H1 (cell line): Measurements from ENCODE around the gene RPL36AL. TPM values are rescaled to one million over a fixed set of nuclear protein-coding genes. Genes with fewer than 3 reads are reported as not detected.

ENCODE experiments used
- CTCF ChIA-PET: fragments of 300-600 bp; sonication (Branson Sonifier 250); formaldehyde crosslinking; loops from one replicate; lab custom pipeline; 2021; ENCODE audit not compliant: partially characterized antibody; lab: Charles Lee
- POLR2A ChIA-PET: fragments of 300-600 bp; sonication (Branson Sonifier 250); formaldehyde crosslinking; loops from one replicate; lab custom pipeline; 2021; ENCODE audit warnings: inconsistent platforms; ENCODE audit not compliant: partially characterized antibody; lab: Charles Lee
- DNase-seq, 2 experiments: peaks; one replicate each; pipeline versions ENCODE4 v3.0.0 to v3.0.0-alpha.2; 2010 to 2022; ENCODE audit warnings: low spot score in 2 of 2, low read depth in 1 of 2, mixed read lengths in 1 of 2
- FAIRE-seq: peaks from 2 replicates; lab custom pipeline; 2011; peaks lifted over from hg19 to GRCh38; lab: Jason Lieb, UNC
- H2AFZ ChIP-seq: 2 replicates; pipeline ENCODE4 v1.8.1; 2012; ENCODE audit warnings: low read length, inconsistent platforms
- H2AK5ac ChIP-seq: 2 replicates; pipeline ENCODE4 v1.6.1; 2013; ENCODE audit warnings: low read depth, low read length
- H2BK120ac ChIP-seq: replicated peaks from 2 replicates; pipeline ENCODE3; 2013; ENCODE audit warnings: low read depth, low read length, inconsistent platforms
- H2BK12ac ChIP-seq: 2 replicates; pipeline ENCODE4 v1.6.1; 2013; ENCODE audit warnings: low read depth, low read length
- H2BK15ac ChIP-seq: 2 replicates; pipeline ENCODE4 v1.6.1; 2013; ENCODE audit warnings: low read length
- H2BK20ac ChIP-seq: 2 replicates; pipeline ENCODE4 v1.6.1; 2013; ENCODE audit warnings: low read length
- H2BK5ac ChIP-seq: 2 replicates; pipeline ENCODE4 v1.6.1; 2013; ENCODE audit warnings: low read depth, low read length
- H3K14ac ChIP-seq: 2 replicates; pipeline ENCODE4 v1.6.1; 2013; ENCODE audit warnings: inconsistent platforms; ENCODE audit not compliant: insufficient read length
- H3K18ac ChIP-seq: 2 replicates; pipeline ENCODE4 v1.6.1; 2013; ENCODE audit warnings: low read length; ENCODE audit errors: extremely low read depth
- H3K23ac ChIP-seq: 2 replicates; pipeline ENCODE4 v1.6.1; 2013; ENCODE audit warnings: inconsistent platforms; ENCODE audit not compliant: insufficient read length
- H3K23me2 ChIP-seq: 2 replicates; pipeline ENCODE4 v1.6.1; 2013; ENCODE audit warnings: low read depth, low read length
- H3K27ac ChIP-seq: 2 replicates; pipeline ENCODE4 v1.6.1; 2011; ENCODE audit warnings: low read depth, low read length, inconsistent platforms
- H3K27me3 ChIP-seq, 4 experiments: replicated peaks in 1 of 4; 1 replicate in 1 of 4; 2 replicates in 3 of 4; pipeline versions ENCODE4 v1.6.1 to v1.8.1; 2011 to 2013; ENCODE audit warnings: low read length in 3 of 4, mild to moderate bottlenecking in 3 of 4, inconsistent platforms in 2 of 4, mixed read lengths in 2 of 4, moderate library complexity in 1 of 4; ENCODE audit not compliant: control insufficient read depth in 3 of 4, insufficient read depth in 3 of 4; ENCODE audit errors: extremely low read depth in 1 of 4
- H3K36me3 ChIP-seq, 4 experiments: 2 replicates each; pipeline versions ENCODE4 v1.6.1 to v1.8.1; 2011 to 2013; ENCODE audit warnings: mild to moderate bottlenecking in 4 of 4, low read length in 3 of 4, moderate library complexity in 2 of 4, control low read depth in 1 of 4, inconsistent platforms in 1 of 4; ENCODE audit not compliant: insufficient read depth in 4 of 4, control insufficient read depth in 2 of 4
- H3K4ac ChIP-seq: replicated peaks from 2 replicates; pipeline ENCODE3; 2013; ENCODE audit warnings: low read length, low read depth, mixed read lengths, inconsistent platforms; ENCODE audit not compliant: insufficient read length
- H3K4me1 ChIP-seq, 4 experiments: replicated peaks in 1 of 4; 1 replicate in 1 of 4; 2 replicates in 3 of 4; pipeline versions ENCODE4 v1.6.1 to v1.8.1; 2011 to 2013; ENCODE audit warnings: low read length in 3 of 4, inconsistent platforms in 2 of 4, mixed read lengths in 1 of 4; ENCODE audit not compliant: insufficient read depth in 4 of 4, control insufficient read depth in 3 of 4
- H3K4me2 ChIP-seq, 2 experiments: 2 replicates each; pipeline versions ENCODE4 v1.6.1 to v1.8.1; 2011 to 2013; ENCODE audit warnings: low read depth in 2 of 2, low read length in 2 of 2, control low read depth in 1 of 2, inconsistent platforms in 1 of 2, mild to moderate bottlenecking in 1 of 2; ENCODE audit not compliant: insufficient read depth in 1 of 2
- H3K4me3 ChIP-seq, 4 experiments: fragments of 200-600, 300-600 bp in 1 of 4; sonication (generic), shearing (Covaris generic), sonication (Bioruptor Twin) in 1 of 4; 2 replicates each; pipeline versions ENCODE4 v1.5.1 to v1.8.1; 2011 to 2016; ENCODE audit warnings: low read length in 4 of 4, low read depth in 3 of 4, control low read depth in 2 of 4, inconsistent platforms in 2 of 4, mild to moderate bottlenecking in 2 of 4, mixed read lengths in 1 of 4, moderate library complexity in 1 of 4; ENCODE audit not compliant: insufficient read depth in 2 of 4; ENCODE audit errors: extremely low read depth in 1 of 4
- H3K56ac ChIP-seq: replicated peaks from 2 replicates; pipeline ENCODE3; 2013; ENCODE audit warnings: low read depth, mild to moderate bottlenecking, mixed read lengths, low read length, inconsistent platforms; ENCODE audit not compliant: insufficient read length
- H3K79me1 ChIP-seq: 2 replicates; pipeline ENCODE4 v1.6.1; 2013; ENCODE audit warnings: low read depth, low read length, control low read depth
- H3K79me2 ChIP-seq, 2 experiments: 2 replicates each; pipeline versions ENCODE4 v1.6.1 to v1.8.1; 2012 to 2013; ENCODE audit warnings: low read length in 2 of 2, mild to moderate bottlenecking in 2 of 2, inconsistent platforms in 1 of 2; ENCODE audit not compliant: insufficient read depth in 2 of 2, control insufficient read depth in 1 of 2
- H3K9ac ChIP-seq, 4 experiments: replicated peaks in 1 of 4; 1 replicate in 1 of 4; 2 replicates in 3 of 4; pipeline versions ENCODE4 v1.6.1 to v1.8.1; 2011 to 2013; ENCODE audit warnings: low read depth in 3 of 4, low read length in 3 of 4, control low read depth in 2 of 4, mild to moderate bottlenecking in 2 of 4, moderate library complexity in 2 of 4, inconsistent platforms in 1 of 4; ENCODE audit errors: extremely low read depth in 1 of 4
- H3K9me3 ChIP-seq, 2 experiments: 2 replicates each; pipeline versions ENCODE4 v1.6.1 to v1.8.1; 2012 to 2013; ENCODE audit warnings: mild to moderate bottlenecking in 2 of 2, moderate library complexity in 2 of 2, control low read depth in 1 of 2, inconsistent platforms in 1 of 2, low read depth in 1 of 2, low read length in 1 of 2, mixed read lengths in 1 of 2; ENCODE audit not compliant: insufficient read depth in 2 of 2
- H4K20me1 ChIP-seq, 2 experiments: replicated peaks in 1 of 2; 2 replicates each; pipeline versions ENCODE3 to v1.8.1; 2011 to 2013; ENCODE audit warnings: inconsistent platforms in 2 of 2, low read length in 2 of 2, mild to moderate bottlenecking in 1 of 2; ENCODE audit not compliant: insufficient read depth in 2 of 2, control insufficient read depth in 1 of 2
- H4K5ac ChIP-seq: 2 replicates; pipeline ENCODE4 v1.6.1; 2013; ENCODE audit warnings: low read length, low read depth, mixed read lengths, inconsistent platforms; ENCODE audit not compliant: insufficient read length
- H4K8ac ChIP-seq: 2 replicates; pipeline ENCODE4 v1.8.0; 2013; ENCODE audit warnings: mild to moderate bottlenecking, moderate library complexity, low read length, inconsistent platforms; ENCODE audit not compliant: insufficient read depth; ENCODE audit errors: extremely low read depth
- H4K91ac ChIP-seq: replicated peaks from 2 replicates; pipeline ENCODE3; 2013; ENCODE audit warnings: low read length, mixed read lengths, inconsistent platforms; ENCODE audit not compliant: insufficient read length
- ASH2L ChIP-seq: fragments of 200-600, 300-600 bp; sonication (generic); IDR thresholded peaks from one replicate; pipeline ENCODE4 v1.7.1; 2017; ENCODE audit warnings: low read length
- ATF2 ChIP-seq: IDR thresholded peaks from 2 replicates; pipeline ENCODE4 v1.6.1; 2012; ENCODE audit warnings: low read length, inconsistent platforms
- CREB1 ChIP-seq: IDR thresholded peaks from 2 replicates; pipeline ENCODE4 v1.6.1; 2012; ENCODE audit warnings: inconsistent platforms
- EZH2 ChIP-seq: fragments of 200-600 bp; sonication (generic); IDR thresholded peaks from 2 replicates; pipeline ENCODE4 v1.7.1; 2012; ENCODE audit warnings: low read depth, mild to moderate bottlenecking, moderate library complexity, low read length, inconsistent platforms; ENCODE audit not compliant: severe bottlenecking
- KDM4A ChIP-seq: IDR thresholded peaks from one replicate; pipeline ENCODE4 v1.7.1; 2012; ENCODE audit warnings: low read depth, mild to moderate bottlenecking, moderate library complexity, low read length, inconsistent platforms; ENCODE audit not compliant: severe bottlenecking
- POLR2A ChIP-seq, 2 experiments: IDR thresholded peaks; 1 replicate in 1 of 2; 2 replicates in 1 of 2; pipeline ENCODE4 v1.6.1; 2011; ENCODE audit warnings: low read depth in 2 of 2, low read length in 2 of 2, mild to moderate bottlenecking in 2 of 2; ENCODE audit errors: control extremely low read depth in 1 of 2
- POLR2AphosphoS5 ChIP-seq: IDR thresholded peaks from 2 replicates; pipeline ENCODE4 v1.6.1; 2011; ENCODE audit warnings: low read depth, low read length
- RBBP5 ChIP-seq: IDR thresholded peaks from 2 replicates; pipeline ENCODE4 v1.7.1; 2012; ENCODE audit warnings: low read depth, mild to moderate bottlenecking, inconsistent platforms, low read length, moderate library complexity, borderline replicate concordance
- SIN3A ChIP-seq, 2 experiments: IDR thresholded peaks in 1 of 2; conservative IDR thresholded peaks in 1 of 2; 2 replicates each; pipeline ENCODE4 v1.6.1; 2011 to 2012; ENCODE audit warnings: low read length in 2 of 2, improper control_type of control experiment in 1 of 2, low read depth in 1 of 2, mild to moderate bottlenecking in 1 of 2
- SP1 ChIP-seq: IDR thresholded peaks from 2 replicates; pipeline ENCODE4 v1.6.1; 2011; ENCODE audit warnings: low read depth, low read length
- TCF12 ChIP-seq: IDR thresholded peaks from 2 replicates; pipeline ENCODE4 v1.6.1; 2011; ENCODE audit warnings: low read depth, mild to moderate bottlenecking, low read length
- TEAD4 ChIP-seq: IDR thresholded peaks from 2 replicates; pipeline ENCODE4 v1.6.1; 2012; ENCODE audit warnings: low read depth, low read length, inconsistent platforms, mixed read lengths
- YY1 ChIP-seq: IDR thresholded peaks from 2 replicates; pipeline ENCODE4 v1.6.1; 2011; ENCODE audit warnings: low read depth, mild to moderate bottlenecking, low read length
- WGBS, 2 experiments: shearing (Covaris generic) in 1 of 2; methylation state at CpG; one replicate each; pipeline versions ENCODE4 v1.1.6 to v1.1.7; 2013 to 2015; ENCODE audit warnings: low lambda C conversion rate in 2 of 2, mixed read lengths in 2 of 2, inconsistent platforms in 1 of 2, low coverage in 1 of 2, missing lambda C conversion rate in 1 of 2; ENCODE audit not compliant: insufficient replicate concordance in 2 of 2, insufficient coverage in 1 of 2, insufficient read length in 1 of 2; ENCODE audit errors: extremely low coverage in 1 of 2, missing lambda C conversion rate in 1 of 2; 5-methylcytosine and 5-hydroxymethylcytosine counted together
- polyA plus RNA-seq, 7 experiments: library from polyadenylated mRNA; depleted of rRNA in 3 of 7; stranded (reverse) in 5 of 7; unstranded in 2 of 7; fragments of >200 nt in 5 of 7; fragments of 200-250 nt in 2 of 7; gene quantifications; 1 replicate in 5 of 7; 2 replicates in 1 of 7; 4 replicates in 1 of 7; pipeline versions ENCODE4 v1.2.1 to v1.2.3, GENCODE V29; 2011 to 2013; ENCODE audit warnings: missing spikeins in 2 of 7, mixed read lengths in 2 of 7
- total RNA-seq: library from RNA; stranded (reverse); fragmentation: NEBNext Ultra II Directional; extraction: Animal tissue kit (Norgen Biotek cat#: 25700); gene quantifications from 2 replicates; pipeline ENCODE4 v1.2.1, GENCODE V29; 2021

The RPL36AL gene
- total and polyA plus RNA-seq, 2 of the 8 experiments (the other 6 are each of a cell fraction or from before 2014, with no cell fraction given), result 138 to 230 TPM

- Histone ChIP-seq H2BK20ac (no peak overlapping the region), H3K23ac (no peak overlapping the region), H3K18ac (no peak overlapping the region), H4K5ac (no peak overlapping the region), H3K9ac (no peak overlapping the region), H3K56ac (no peak overlapping the region), H3K27me3 (no peaks in the 10 kb centered on the region), H3K36me3 (peaks cover 0 to 58% (median 26%) of the 10 kb centered on the region in 4 experiments), H3K79me2 (peaks cover 15 to 56% of the 10 kb centered on the region in 2 experiments), H2BK15ac (no peak overlapping the region), H2AK5ac (no peak overlapping the region), H2BK5ac (no peak overlapping the region), H3K9me3 (no peaks in the 10 kb centered on the region), H3K23me2 (peaks cover 2% of the 10 kb centered on the region), H3K27ac (no peak overlapping the region), H4K8ac (no peak overlapping the region), H4K20me1 (peaks cover 18 to 24% of the 10 kb centered on the region in 2 experiments), H2AFZ (no peak overlapping the region), H3K4ac (no peak overlapping the region), H3K14ac (no peak overlapping the region), H3K4me1 (peaks cover 0 to 9% (median 5%) of the 10 kb centered on the region in 4 experiments; a peak in 6 of 7 replicates), H2BK120ac (no peak overlapping the region), H4K91ac (no peak overlapping the region), H3K4me2 (no peak overlapping the region), H3K79me1 (no peaks in the 10 kb centered on the region), H2BK12ac (no peak overlapping the region), H3K4me3 (no peak overlapping the region)
- ChIA-PET POLR2A (interaction anchor here (0.7 to 11.0 kb wide), 8 partner anchors 8 to 106 kb away, joined by 3 to 169 read pairs (median 7); partner anchors contain the start of gene LRR1), CTCF (interaction anchor here (0.6 to 1.6 kb wide), 3 partner anchors 75 to 167 kb away, joined by 3 to 4 read pairs (median 4); no protein-coding TSS in a partner anchor)
- TF ChIP-seq YY1, result no peak
- TF ChIP-seq POLR2AphosphoS5, result peak; percentile 49; the same call in 1 of the 2 replicates
- no peak for TF ChIP-seq CREB1
- no peak for TF ChIP-seq SIN3A (conservative IDR thresholded peaks at IDR 0.05 in 1 of 2, IDR thresholded peaks at IDR 0.05 in 1 of 2; ENCODE audit: low read depth in 1 of 2, low read length in 2 of 2)
- no peak for TF ChIP-seq ASH2L
- TF ChIP-seq SP1, result no peak
- TF ChIP-seq KDM4A, result no peak
- no peak for TF ChIP-seq TEAD4
- peak in 1 of 2 experiments; percentile 77; a peak in 2 of 3 replicates for TF ChIP-seq POLR2A (IDR thresholded peaks at IDR 0.05; ENCODE audit: control extremely low read depth in 1 of 2, low read depth in 2 of 2, low read length in 2 of 2)
- no peak for TF ChIP-seq EZH2
- TF ChIP-seq RBBP5, result no peak
- TF ChIP-seq ATF2, result no peak
- no peak for TF ChIP-seq TCF12
- FAIRE-seq (no peak), DNase-seq (no peak)
- WGBS, 2 experiments, result 82% methylated on average over 2 of the region's 2 CpGs; no CpG with 5 or more reads in 1 of the 2 experiments
These were observed 40.6 kb downstream of the RPL36AL start for GRCh38 chr14:49579841-49580240.
